Suprapubic skin (tissue), 3 donors: Measurements from ENCODE around the gene TGDS.

ENCODE experiments used
- CTCF ChIP-seq, 2 donors: fragments of 200-600 bp in 1 of 2; fragments of 450-650 bp in 1 of 2; sonication (generic) in 1 of 2; IDR thresholded peaks; one replicate each; pipeline ENCODE4 v1.5.1; 2016 to 2019; ENCODE audit warnings: antibody characterized with exemption in 2 of 2, mild to moderate bottlenecking in 1 of 2, moderate library complexity in 1 of 2
- EP300 ChIP-seq: sonication (generic); formaldehyde crosslinking; IDR thresholded peaks from one replicate; pipeline ENCODE4 v1.6.1; 2017; ENCODE audit warnings: antibody characterized with exemption

GRCh38 chr13:94617389-94618000, 21.5 kb upstream of the TGDS start:
- no peak for TF ChIP-seq EP300
- peak; percentile 44 to 58 for TF ChIP-seq CTCF (IDR thresholded peaks at IDR 0.05)
